ENCODE results near the gene TNK1. TPM values are rescaled to one million over a fixed set of nuclear protein-coding genes. Genes with fewer than 3 reads are reported as not detected.
"Not testable (repeated sequence)": the region's sequence is repeated elsewhere in the genome, so short reads cannot be mapped to it uniquely, and the experiment has no call there.

TNK1 gene
- total and polyA plus RNA-seq, 12 donors, result 1.1 to 4.4 (median 2.1) TPM

DNA sequence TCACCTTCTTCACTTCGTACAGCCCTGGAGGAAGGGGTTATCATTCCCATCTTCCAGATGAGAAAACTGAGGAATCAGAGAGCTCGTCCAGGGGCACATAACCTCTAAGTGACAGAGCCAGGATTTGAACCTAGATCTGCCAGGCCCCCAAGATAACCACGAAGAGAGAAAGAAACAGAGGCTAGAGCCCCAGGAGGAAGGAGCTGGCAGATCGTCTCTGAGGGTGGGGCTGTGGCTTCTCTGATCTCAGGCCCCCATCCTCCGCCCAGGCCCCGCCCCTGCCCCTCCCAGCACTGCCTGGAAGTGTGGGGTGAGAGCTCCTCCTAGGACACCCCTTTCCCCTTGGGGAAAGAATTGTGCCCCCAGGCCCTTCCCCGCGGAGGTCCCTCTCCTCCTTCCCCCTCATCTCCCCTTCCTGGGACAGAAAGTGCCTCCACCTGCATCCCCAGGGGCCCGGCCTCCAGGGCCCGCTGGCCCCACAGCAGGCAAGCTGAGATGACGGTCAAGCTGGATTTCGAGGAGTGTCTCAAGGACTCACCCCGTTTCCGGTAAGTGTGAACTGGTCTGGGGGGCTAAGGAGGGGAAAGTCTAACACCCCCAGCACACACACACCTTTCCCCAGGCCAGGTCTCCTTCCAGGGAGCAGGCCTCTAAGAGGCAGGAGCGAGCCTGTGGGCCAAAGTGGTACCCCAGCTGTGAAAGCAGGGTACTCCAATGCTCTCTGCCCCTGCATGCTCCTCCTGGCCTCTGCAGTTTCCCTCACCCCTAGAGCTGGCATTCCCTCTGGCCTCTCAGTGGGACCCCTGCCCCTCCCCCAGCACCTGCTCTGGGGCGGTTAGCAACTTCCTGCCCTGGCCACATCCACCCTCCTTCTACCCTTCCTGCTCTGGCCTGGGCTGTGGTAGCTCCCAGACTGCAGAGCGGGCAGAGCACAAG is 44.4 kb upstream of the TNK1 start, which contains the start of gene ACAP1:
Gene ACAP1, plus strand, starts transcription at position 290 of the 936 bp plus-strand sequence. Its CDS starts 206 bp downstream, at position 496.
- peak within 1 kb of the TSS in 2 of 10 donors; percentile 44 to 90 for H3K27ac ChIP-seq
- ATAC-seq, result peak in 6 of 8 donors; percentile 29 to 74 (median 56)
- WGBS, 2 donors, result 47 to 51% methylated on average over 17 of the region's 17 CpGs
- intact Hi-C loops (cut with DNase I), result no loop called here
- peaks cover 0 to 31% (median 0%) of the 10 kb centered on the region in 9 donors for H3K4me1 ChIP-seq
- H3K27me3 ChIP-seq, result peaks cover 0 to 52% (median 28%) of the 10 kb centered on the region in 7 donors
- H3K9me3 ChIP-seq, result no peaks in the 10 kb centered on the region
- DNase-seq, result no peak
- TF ChIP-seq, protein P1, sequence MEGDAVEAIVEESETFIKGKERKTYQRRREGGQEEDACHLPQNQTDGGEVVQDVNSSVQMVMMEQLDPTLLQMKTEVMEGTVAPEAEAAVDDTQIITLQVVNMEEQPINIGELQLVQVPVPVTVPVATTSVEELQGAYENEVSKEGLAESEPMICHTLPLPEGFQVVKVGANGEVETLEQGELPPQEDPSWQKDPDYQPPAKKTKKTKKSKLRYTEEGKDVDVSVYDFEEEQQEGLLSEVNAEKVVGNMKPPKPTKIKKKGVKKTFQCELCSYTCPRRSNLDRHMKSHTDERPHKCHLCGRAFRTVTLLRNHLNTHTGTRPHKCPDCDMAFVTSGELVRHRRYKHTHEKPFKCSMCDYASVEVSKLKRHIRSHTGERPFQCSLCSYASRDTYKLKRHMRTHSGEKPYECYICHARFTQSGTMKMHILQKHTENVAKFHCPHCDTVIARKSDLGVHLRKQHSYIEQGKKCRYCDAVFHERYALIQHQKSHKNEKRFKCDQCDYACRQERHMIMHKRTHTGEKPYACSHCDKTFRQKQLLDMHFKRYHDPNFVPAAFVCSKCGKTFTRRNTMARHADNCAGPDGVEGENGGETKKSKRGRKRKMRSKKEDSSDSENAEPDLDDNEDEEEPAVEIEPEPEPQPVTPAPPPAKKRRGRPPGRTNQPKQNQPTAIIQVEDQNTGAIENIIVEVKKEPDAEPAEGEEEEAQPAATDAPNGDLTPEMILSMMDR (IDR thresholded peaks at IDR 0.05), result no peak
- H3K4me3 ChIP-seq, result peak within 1 kb of the TSS in 4 of 10 donors; percentile 13 to 61 (median 17)
- H3K36me3 ChIP-seq, result peaks cover 0 to 25% (median 0%) of the 10 kb centered on the region in 9 donors

DNA sequence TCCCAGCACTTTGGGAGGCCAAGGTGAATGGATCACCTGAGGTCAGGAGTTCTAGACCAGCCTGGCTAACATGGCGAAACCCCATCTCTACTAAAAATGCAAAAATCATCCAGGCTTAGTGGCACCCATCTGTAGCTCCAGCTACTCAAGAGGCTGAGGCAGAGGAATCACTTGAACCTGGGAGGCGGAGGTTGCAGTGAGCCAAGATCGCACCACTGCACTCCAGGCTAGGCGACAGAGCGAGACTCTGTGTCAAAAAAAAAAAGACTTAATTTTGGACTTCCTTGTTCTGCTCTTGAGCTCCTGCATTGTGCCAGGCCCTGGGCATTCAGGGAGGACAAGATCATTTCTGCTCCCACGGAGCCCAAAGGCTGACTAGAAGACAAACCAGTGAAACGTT is 43.3 kb upstream of the TNK1 start:
- WGBS, 2 donors, result 78 to 86% methylated on average over 7 of the region's 7 CpGs
- H3K9me3 ChIP-seq; intact Hi-C loops (cut with DNase I); ATAC-seq; DNase-seq: not testable (repeated sequence)
- peak overlapping the region in 1 of 10 donors; percentile 90 for H3K27ac ChIP-seq
- peaks cover 0 to 63% (median 28%) of the 10 kb centered on the region in 7 donors for H3K27me3 ChIP-seq
- H3K36me3 ChIP-seq, result peaks cover 0 to 36% (median 0%) of the 10 kb centered on the region in 9 donors
- peak overlapping the region in 1 of 10 donors; percentile 61 for H3K4me3 ChIP-seq
- peaks cover 0 to 24% (median 0%) of the 10 kb centered on the region in 9 donors for H3K4me1 ChIP-seq

DNA sequence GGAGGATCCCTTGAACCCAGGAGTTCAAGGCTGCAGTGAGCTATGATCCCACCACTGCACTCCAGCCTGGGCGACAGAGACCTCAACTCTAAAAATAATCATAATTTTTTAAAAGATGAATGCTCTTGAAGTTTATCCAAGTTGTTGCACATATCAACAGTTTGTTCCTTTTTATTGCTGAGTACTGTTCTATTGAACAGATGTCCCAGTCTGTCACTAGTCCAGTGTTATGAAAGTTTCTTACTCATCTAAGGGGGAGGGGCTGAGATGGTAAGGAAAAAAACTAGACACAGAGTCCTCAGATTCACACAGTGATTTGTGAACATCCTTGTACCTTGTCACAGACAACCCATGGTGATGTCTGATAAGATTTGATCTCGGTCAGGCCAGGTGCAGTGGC is 40.7 kb upstream of the TNK1 start:
- ATAC-seq (no peak), DNase-seq (no peak)
- H3K4me1 ChIP-seq, result peaks cover 0 to 24% (median 0%) of the 10 kb centered on the region in 9 donors
- TF ChIP-seq, protein P1 (IDR thresholded peaks at IDR 0.05), result no peak
- peaks cover 0 to 63% (median 18%) of the 10 kb centered on the region in 7 donors for H3K27me3 ChIP-seq
- 80% methylated on average over 2 of the region's 2 CpGs for WGBS, 2 donors
- no peak overlapping the region for H3K4me3 ChIP-seq
- intact Hi-C loops (cut with DNase I), result no loop called here
- H3K36me3 ChIP-seq, result peaks cover 0 to 49% (median 0%) of the 10 kb centered on the region in 9 donors
- no peaks in the 10 kb centered on the region for H3K9me3 ChIP-seq
- H3K27ac ChIP-seq, result no peak overlapping the region

DNA sequence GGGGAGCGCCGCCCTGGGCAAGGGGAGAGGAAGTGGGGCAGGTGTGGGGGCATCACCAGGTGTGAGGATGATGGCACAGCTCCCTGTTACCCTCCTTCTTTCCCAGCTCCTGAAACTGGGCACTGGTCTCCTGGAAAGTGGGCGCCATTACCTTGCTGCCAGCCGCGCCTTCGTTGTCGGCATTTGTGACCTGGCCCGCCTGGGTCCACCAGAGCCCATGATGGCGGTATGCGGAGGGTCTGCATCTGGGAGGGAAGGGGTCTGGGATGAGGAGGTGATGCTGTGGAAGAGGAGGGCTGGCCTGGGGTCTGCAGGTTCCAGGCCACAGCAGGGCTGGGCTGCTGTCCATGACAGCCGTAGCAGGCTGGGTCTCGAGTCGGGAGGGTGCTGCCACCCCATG is 39.0 kb upstream of the TNK1 start:
- Histone ChIP-seq H3K4me3 (no peak overlapping the region), H3K4me1 (peaks cover 0 to 12% (median 0%) of the 10 kb centered on the region in 9 donors), H3K27me3 (peaks cover 0 to 46% (median 4%) of the 10 kb centered on the region in 7 donors), H3K9me3 (no peaks in the 10 kb centered on the region), H3K27ac (no peak overlapping the region), H3K36me3 (peaks cover 0 to 59% (median 0%) of the 10 kb centered on the region in 9 donors)
- WGBS, 2 donors, result 91 to 94% methylated on average over 13 of the region's 13 CpGs
- intact Hi-C loops (cut with DNase I), result no loop called here
- TF ChIP-seq, protein P1 (IDR thresholded peaks at IDR 0.05), result no peak
- ATAC-seq, result no peak
- no peak for DNase-seq
